ENCODE results near the gene ZCWPW1.

ZCWPW1 gene

GRCh38 chr7:100432053-100432452 lies 3.5 kb upstream of the ZCWPW1 start:
- no peak for DNase-seq

GRCh38 chr7:100431286-100431735 lies 2.8 kb upstream of the ZCWPW1 start:
- no peak for DNase-seq

GRCh38 chr7:100430493-100431285 lies 2.2 kb upstream of the ZCWPW1 start:
- no peak for DNase-seq

GRCh38 chr7:100429637-100430492 lies 1.4 kb upstream of the ZCWPW1 start, which contains the start of gene MEPCE:
Gene MEPCE, plus strand, starts transcription at chr7:100429831. Its CDS starts 188 bp downstream, at chr7:100430019.
- peak; percentile 95 to 97 for DNase-seq

- peak; percentile 99 to 100 for DNase-seq
Observed at GRCh38 chr7:100428967-100429636, 599 bp upstream of the ZCWPW1 start.

- DNase-seq = no peak
Observed at GRCh38 chr7:100427762-100428198, 723 bp downstream of the ZCWPW1 start.

- no peak for DNase-seq
Observed at GRCh38 chr7:100426516-100426915, 2.0 kb downstream of the ZCWPW1 start.

GRCh38 chr7:100425347-100425746 lies 3.2 kb downstream of the ZCWPW1 start:
- DNase-seq = no peak

GRCh38 chr7:100423315-100423714 lies 5.2 kb downstream of the ZCWPW1 start:
- no peak for DNase-seq

- DNase-seq = no peak
Observed at GRCh38 chr7:100419660-100420226, 8.8 kb downstream of the ZCWPW1 start.

- no peak for DNase-seq
Observed at GRCh38 chr7:100418930-100419659, 9.4 kb downstream of the ZCWPW1 start.

- DNase-seq = no peak
Observed at GRCh38 chr7:100415448-100415847, 13.1 kb downstream of the ZCWPW1 start.

- DNase-seq = no peak
Observed at GRCh38 chr7:100413889-100414288, 14.6 kb downstream of the ZCWPW1 start.

GRCh38 chr7:100413346-100413745 lies 15.2 kb downstream of the ZCWPW1 start:
- no peak for DNase-seq

- no peak for DNase-seq
Observed at GRCh38 chr7:100411101-100411500, 17.4 kb downstream of the ZCWPW1 start.

GRCh38 chr7:100407285-100408180 lies 21.0 kb downstream of the ZCWPW1 start:
- peak in 1 of 2 experiments; percentile 26 for DNase-seq

GRCh38 chr7:100406767-100407166 lies 21.7 kb downstream of the ZCWPW1 start:
- no peak for DNase-seq

GRCh38 chr7:100402241-100402640 lies 26.3 kb downstream of the ZCWPW1 start:
- DNase-seq = no peak

- DNase-seq = no peak
Observed at GRCh38 chr7:100401811-100402210, 26.7 kb downstream of the ZCWPW1 start.

GRCh38 chr7:100400656-100401055 lies 27.8 kb downstream of the ZCWPW1 start:
- DNase-seq = no peak

GRCh38 chr7:100400041-100400440 lies 28.5 kb downstream of the ZCWPW1 start:
- DNase-seq = no peak

Data from NCI-H187 (cell line).